ENCODE measurements around the gene CCDC68.

CCDC68 gene

DNA sequence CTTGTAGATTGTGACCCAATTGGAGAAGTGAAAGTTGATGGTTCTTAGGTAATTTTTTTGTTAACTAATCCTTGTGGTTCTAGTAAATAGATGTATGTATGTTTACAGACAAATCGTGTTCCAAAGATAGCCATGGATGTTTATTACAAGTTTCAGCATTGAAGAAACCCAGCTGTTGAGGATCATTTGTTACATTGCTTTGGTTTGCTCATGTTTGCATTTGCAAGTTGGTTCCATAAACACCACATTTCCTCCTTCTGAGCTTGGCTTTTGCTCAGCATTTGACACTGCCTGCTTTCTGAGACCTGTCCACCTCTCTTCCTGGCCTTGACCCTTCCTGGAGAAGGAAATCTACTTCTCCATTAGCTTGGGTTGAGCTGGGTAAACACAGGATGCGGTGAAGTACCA lies 1.8 kb upstream of the CCDC68 start:
- DNase-seq (ENCODE audit: low spot score), result no peak

DNA sequence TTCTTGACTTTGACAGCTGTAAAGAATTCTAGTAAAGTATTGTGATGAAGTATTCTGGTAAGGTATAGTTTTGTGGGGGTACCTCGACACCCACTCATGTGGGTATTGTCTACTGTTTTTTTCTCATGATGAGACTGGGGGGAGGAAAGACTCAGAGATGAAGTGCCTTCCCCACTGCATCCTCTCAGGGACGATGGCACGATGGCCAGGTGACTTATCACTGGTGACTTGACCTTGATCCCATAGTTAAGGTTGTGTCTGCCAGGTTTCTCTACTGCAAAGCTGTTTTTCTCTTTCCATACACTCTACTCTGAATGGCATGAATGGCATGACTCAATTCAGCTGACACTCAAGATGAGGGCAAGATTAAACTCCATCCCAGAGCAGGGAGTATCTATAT lies 936 bp upstream of the CCDC68 start:
- DNase-seq (ENCODE audit: low spot score), result no peak

DNA sequence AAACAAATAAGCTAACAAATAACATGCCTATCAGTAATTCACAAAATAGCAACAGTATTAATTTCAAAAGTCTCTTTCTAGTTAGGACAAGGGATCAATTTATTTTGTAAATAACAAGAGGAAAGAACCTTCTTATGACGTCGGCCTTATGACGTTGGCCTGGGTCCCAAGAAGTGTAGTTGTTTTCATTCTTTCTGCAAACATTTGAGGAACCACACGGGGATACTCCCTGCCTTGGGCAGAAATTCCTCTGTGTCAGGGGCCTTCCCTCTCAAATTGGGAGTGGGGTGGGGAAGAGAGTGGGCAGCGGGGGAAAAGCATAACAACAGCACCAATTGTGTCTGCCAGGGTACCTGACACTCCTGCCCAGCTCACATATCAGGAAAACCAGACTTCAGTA lies 1.3 kb downstream of the CCDC68 start:
- no peak for DNase-seq (ENCODE audit: low spot score)

DNA sequence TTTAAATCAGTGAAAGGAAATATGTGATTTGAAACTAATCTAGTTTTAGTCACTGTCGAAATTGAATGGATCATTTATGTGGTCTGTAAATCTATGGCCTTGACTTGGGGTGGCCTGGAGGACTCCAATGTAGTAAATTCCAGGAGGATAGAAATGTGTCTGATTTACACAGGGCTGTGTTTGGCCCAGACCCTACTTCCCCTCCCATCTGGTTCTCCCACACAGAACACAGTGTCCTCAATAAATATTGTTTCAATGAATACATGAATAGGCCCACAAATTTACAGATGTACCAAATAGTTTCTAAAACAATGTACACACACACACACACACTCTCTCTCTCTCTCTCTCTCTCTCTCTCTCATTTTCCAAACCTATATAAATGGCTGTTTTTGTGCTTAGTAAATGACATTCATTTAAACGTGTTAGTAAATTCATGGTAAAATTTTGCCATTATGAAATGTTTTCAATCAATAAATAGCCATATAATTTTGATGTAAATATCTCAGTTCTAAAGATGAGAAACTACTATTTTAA lies 1.9 kb downstream of the CCDC68 start:
- no peak for DNase-seq (ENCODE audit: low spot score)

DNA sequence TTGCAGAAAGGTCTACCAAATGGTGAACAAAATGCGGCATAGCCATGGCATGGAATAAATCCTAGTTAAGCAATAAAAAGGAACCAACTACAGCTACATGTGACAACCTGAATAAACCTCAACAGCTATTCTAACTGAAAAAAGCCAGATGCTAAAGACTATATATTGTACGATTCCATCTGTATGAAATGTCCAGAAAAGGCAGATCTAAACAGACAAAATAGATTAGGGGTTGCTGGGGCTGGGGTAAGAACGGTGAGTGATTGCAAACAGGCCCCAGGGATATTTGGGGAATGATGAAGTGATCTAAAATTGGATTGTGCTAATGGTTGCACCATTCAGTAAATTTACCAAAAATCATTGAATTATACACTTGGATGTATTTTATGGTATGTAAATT lies 2.8 kb downstream of the CCDC68 start:
- DNase-seq (ENCODE audit: low spot score), result no peak

DNA sequence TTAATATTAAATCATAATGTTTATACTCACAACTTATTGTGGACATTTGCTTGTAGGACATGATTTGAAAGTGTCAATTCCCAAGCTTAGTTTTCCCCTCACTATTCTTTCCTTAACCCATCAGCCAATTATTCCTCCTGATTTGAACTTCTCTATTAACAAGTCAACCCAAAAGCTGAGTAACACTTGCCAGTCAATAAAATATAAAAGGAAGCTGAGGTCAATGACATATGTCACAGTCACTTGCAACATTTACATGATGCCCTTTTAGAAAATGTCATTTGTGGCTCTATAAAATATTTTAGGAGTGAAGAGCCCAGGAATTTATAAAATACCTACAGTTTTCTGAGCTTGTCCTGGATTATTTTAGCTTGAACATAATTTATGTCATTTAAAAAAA lies 7.2 kb downstream of the CCDC68 start:
- no peak for DNase-seq (ENCODE audit: low spot score)

DNA sequence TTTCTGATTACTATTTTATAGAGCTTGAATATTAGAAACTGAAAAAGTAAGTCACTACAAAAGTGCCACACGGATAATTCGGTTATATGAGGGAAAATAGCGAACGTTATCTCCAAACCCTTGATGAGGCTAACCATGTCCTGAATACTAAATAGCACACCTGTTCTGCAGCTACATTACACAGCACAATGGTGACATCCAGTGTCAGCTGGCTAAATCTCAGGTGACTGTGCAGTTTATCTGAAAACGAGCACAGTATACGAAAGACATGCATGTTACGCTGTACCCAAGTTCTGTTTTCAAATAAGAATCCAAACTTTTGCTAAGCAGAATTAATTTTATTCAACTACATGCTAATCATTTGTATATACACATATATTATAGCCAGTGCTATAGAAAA lies 9.0 kb downstream of the CCDC68 start:
- DNase-seq (ENCODE audit: low spot score), result no peak

DNA sequence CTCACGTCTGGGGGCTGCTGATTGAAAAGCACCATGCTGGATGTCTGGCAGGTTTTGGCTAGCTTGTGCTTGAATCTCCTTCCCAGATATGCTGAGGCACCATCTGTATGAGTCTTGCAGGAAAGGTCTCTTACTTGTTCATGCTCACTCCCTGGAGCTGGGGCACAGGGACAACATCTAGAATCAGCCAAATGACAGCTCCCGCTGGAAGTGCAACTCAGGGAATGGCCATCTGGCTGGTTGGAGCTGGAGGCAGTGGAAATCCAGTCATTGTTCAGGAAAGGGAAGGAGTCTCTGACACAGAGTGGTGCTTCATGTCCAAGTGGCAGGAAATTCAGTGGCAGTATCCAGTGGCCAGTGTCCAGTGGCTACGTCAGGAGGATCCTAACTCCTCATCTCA lies 9.7 kb downstream of the CCDC68 start:
- no peak for DNase-seq (ENCODE audit: low spot score)

DNA sequence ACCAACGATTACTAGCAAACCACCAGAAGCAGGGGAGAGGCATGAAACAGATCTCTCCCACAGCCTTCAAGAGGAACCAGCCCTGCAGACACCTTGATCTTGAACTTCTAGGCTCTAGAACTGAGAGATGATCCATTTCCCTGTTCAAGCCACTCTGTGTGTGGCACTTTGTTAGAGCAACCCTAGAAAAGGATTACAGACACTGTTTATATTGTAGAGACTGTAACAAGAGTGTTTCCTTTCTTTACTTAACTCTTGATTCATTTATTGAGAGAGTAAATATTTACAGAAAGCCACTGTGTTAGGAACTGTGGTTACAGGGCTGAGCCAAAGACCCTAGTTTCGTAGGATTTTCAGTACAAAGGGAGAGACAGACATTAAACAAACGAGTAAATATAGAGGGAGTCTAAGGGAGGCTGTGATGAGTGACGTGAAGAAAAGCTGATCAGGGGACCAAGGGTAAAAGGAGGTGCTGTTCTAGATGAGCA lies 10.9 kb downstream of the CCDC68 start:
- DNase-seq (ENCODE audit: low spot score), result no peak

DNA sequence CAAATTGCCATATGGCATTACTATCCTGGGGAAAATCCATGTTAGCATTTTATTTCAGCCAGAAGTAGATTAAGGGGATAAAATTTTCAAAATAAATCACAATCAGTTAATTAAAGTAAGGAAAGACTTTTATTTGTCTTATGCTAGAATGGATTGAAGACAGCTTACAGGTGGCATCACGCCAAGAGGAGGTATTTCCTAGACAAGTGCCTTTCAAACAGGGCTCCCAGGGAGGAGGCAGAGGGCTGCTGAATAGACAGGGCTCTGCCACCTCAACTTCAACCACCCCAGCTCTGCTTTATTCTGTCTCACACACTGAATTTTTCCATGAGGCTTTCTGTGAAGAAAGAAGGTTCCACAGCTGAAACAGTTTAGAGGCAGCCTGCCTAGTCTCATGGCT lies 12.2 kb downstream of the CCDC68 start:
- DNase-seq (ENCODE audit: low spot score), result no peak

DNA sequence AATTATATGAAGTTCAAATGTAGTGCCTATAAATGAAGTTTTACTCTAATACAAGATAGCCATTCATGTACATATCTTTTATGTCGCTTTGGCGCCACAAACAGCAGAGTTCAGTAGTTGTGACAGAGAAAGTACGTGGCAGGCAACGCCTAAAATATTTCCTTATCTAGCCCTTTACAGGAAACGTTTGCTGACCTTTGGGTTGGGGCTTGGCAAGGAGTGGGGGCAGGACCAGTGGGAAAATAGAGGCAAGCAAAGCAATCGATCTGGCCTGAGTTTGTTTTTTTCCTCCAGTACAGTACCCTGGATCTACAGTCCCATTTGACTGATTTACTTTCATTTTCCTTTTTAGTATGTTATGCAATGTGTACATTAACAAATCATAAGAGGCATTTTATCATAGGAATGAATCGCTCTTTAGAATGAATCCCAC lies 13.1 kb downstream of the CCDC68 start:
- no peak for DNase-seq (ENCODE audit: low spot score)

DNA sequence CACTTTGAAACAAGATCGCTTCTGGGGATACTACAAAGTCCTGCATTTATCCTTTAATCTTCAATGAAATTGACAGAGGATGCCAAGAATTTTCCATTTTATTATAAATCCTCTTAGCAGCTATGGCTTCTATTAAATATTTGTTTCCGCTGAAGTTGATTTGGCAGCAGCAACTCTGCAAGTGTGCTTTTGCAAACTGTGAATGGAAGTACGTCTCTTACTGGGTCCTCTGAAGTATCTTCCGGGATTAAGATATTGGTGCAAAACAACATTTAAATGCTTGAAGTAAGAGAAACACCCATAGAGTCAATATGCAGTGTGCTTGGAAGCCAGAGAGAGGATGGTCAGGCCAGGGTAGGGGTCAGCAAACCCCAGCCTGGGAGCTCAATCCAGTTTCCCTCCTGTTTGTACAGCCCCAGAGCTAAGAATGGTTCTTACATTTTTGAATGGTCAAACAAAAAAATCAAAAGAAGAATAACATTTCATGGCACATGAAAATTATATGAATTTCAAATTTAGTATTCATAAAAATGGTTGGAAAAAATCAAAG lies 13.6 kb downstream of the CCDC68 start:
- no peak for DNase-seq (ENCODE audit: low spot score)

DNA sequence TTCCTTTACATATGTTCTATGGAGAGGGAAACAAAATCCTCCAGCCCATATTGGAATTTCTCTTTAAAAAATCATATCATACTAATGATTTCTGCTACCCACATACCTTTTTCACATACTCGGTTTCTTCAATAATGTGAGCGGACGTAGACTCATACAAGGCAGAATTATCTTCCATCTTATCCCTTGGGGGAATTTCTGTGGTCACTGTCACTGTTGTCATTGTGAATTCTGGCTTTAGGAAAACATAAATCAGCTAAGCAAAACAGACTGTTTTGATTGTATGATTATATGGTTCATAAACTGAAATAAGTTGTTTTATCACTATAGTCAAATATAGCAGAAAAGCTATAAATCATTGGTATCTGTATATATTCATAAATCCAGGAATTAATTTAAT lies 16.7 kb downstream of the CCDC68 start:
- DNase-seq (ENCODE audit: low spot score), result no peak

DNA sequence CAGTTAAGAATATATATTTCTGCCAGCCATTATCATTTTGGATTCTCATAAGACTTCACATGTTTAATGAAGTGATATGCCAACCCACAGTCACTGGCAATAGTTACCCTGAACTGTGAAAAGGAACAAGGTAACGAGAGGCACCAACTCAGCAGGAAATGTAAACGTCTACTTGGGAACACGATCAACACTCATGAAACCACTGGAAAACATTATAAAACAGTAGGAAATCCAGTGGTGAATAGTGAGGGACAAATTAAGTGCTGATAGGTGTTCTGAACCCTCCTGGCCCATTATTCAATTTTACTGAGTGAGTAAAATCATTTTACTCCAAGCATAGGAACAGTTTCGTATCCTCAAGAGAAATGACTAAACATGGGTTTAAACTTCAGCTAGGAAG lies 17.1 kb downstream of the CCDC68 start:
- DNase-seq (ENCODE audit: low spot score), result no peak

DNA sequence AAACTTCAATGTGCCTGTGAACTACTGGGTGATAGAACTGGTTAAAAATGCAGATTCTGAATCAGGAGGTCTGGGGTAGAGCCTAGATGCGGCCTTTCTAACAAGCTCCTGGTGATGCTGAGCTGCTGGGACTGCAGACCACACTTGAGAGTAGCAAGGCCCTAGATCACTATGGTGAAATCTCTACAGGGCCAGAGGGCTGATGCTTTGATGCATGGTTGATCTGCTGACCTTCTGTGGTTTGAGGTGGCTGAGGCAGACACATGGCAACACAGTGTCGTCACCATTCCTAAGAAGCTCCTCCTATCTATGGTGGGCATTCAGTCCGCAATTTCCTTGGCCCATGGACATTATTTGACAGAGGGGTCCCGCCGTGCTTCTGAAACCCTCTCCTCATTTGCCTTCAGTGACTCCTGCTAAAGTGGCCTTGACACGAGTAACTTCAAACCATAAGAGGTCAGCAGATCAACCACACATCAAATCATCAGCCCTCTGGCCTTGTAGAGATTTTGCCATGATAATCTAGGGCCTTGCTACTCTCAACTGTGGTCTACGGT lies 19.8 kb downstream of the CCDC68 start:
- no peak for DNase-seq (ENCODE audit: low spot score)

DNA sequence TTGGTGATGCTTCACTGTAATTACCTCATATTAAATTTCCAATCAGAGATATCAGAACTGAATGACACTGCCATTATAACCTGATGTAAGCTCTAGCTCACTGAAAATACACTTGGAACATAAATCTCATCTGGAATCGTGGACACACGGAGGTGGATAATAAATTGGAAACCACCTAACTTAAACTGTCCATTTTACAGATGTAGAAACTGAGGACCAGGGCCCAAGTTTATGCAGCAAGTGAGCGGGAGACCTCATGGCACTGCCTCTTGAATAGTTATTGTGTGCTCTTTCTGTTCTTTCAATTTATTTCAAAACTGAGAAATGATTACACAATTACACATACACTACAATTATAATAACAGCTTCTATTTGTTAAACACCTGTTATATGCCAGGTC lies 20.8 kb downstream of the CCDC68 start:
- DNase-seq (ENCODE audit: low spot score), result no peak

DNA sequence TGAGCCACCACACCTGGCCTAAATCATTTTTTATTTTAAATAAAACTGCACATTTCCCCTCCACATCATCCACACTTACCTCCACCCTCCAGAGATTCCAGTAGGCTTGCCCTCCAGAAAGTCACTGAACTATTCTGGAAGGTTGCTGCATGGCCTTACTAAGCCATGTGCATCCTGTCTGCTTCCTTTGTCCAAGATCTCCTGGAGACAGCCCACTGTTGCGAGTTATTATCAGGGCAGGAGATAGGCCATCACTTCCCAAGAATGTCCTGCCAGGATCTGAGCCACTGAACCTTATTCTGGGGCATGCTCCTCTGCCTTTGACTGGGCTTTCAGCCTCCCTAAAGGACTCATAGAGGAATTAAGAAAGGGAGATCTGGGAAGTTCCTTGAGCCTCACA lies 26.8 kb downstream of the CCDC68 start:
- DNase-seq (ENCODE audit: low spot score), result no peak

DNA sequence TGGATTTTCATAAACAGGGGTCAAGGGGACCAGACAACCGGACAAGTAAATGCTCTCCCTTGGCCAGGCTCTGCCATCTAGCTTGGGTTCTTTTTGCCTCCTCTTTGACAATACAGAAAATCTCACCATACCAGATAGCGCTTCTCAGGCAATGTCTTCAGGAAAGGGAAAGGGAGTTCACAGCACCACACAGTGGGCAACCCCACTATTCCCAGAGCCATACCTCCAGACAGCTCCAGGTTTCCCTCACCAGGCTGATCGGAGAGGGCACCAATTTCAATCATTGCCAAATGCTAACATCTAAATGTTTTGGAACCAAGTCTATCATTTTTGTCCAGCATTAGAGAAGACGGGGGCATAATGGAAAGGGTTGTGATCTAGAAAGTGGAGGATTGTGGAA lies 28.1 kb downstream of the CCDC68 start:
- no peak for DNase-seq (ENCODE audit: low spot score)

DNA sequence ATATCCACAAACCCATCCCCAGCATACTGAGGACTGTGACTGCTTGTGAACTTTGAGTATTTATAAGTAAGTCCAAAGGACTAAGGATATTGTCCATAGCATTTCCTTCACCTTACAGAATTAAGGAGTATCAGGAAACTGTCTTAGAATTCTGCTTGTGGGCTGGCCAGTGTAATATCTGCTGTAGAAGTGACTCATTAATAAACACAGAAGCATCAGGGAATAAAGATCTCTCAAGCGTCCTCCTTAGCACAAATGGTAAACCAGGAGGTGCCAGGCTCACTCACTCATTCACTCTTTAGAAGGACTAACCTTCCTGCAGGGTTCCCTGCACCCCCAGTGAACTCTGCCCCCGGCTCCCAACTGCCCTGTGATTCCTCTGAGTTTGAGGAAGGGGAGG lies 31.0 kb downstream of the CCDC68 start:
- no peak for DNase-seq (ENCODE audit: low spot score)

DNA sequence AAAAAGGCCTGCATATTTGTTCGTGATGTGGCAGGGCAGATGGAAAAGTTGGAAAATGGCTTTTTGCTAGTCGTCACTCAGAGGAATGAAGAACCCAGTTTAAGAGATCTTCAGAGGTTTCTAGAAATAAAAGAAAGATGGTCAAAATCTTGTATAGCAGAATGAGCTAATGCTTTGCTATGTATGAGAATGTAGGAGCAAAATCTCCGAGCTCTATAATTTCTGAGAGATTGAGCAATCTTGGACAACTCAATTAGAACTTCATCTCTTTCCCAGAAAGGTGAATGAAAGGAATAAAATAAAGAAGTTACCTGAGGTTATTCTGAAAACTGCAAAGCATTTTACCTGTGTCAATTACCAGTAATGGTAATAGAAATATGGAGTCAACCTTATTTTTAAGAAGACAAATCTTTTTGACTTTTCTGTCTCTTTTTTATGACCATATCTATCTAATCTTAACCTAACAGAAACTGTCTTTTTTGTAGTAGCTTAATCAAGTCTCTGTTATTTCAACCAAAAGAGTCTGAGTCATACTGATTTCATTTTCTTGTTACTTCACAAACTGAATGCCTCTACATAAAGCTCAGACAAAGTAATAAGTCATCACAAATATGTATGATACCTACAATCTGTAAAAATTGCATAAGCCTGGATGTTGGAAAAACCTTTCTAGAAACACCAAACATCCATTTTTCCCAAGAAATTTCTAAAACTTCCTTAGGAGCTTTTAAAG lies 32.5 kb downstream of the CCDC68 start:
- DNase-seq (ENCODE audit: low spot score), result no peak

DNA sequence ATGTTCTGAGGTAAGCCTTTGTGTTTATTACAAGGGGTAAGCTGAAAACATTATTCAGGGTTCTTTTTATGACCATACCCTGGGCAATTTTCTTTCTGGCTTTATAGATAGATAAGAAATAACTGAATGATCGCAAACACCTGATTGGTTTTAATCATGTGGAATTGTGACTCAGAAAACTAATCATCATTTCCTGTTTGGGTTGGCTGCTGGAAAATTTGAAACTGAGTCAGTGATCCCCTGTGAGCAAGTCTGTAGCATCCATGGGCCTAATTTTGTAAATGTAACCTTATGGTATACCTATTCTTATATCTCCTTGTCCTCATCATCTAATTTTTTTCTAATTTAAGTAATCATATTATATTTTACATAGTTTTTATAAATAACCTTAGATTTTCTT lies 34.3 kb downstream of the CCDC68 start:
- DNase-seq (ENCODE audit: low spot score), result no peak

DNA sequence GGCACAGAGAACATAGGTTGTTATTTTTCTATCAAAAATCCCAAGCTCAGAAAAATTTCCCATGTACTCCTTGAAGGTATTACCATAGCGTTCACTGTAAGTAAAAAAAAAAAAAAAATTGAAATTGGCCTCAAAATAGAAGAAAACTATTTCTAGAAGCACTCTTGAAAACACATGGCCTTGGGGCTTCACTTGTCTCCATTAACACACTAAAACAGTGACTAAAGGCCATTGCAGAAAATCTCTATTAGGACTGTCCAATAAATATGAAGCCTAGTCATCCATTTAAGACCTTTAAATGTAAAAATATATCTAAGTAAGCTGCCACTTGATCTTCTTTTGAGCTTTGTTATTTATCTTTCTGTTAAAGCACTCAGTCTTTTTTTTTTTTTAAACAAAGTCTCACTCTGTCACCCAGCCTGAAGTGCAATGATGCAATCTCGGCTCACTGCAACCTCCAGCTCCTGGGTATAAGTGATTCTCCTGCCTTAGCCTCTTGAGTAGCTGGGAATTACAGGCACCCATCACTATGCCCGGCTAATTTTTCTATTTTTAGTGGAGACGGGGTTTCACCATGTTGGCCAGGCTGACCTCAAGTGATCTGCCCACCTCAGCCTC lies 35.8 kb downstream of the CCDC68 start:
- no peak for DNase-seq (ENCODE audit: low spot score)

DNA sequence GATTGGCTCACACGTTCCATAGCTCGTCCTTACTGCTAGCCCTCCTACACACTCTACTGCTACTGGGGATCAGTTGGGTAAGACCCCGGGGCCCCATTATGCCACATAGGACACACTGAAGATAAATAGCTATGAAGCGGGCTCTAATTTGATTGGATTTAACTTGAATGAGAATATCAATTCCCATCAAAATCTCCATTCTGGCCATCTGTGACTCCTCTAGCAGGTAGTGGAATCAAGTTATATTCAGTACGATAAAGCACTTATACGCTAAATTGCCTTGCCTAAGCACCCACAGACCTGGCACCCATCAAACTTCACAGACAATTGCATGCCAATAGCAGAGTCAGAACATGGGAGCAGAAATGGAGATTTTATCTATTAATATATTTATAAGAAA lies 39.8 kb downstream of the CCDC68 start:
- DNase-seq (ENCODE audit: low spot score), result no peak

Measured in COLO829 (cell line).